T-helper 1 cell treated with Interleukin-12 subunit alpha and Interleukin-12 subunit beta and Interleukin-4 antibody, amounts not matched to agents 30 μg/mL and 1 μg/mL, for 36 hours (primary cell): Measurements from ENCODE around the gene KRTCAP2.
A peak's percentile ranks its signal among the peaks of the same experiment; 100 is the strongest.

Source experiments
- H3K27ac Mint-ChIP-seq: one replicate; pipeline ENCODE4 v1.8.0; 2021; ENCODE audit warnings: mild to moderate bottlenecking, mixed read lengths
- H3K27me3 Mint-ChIP-seq: one replicate; pipeline ENCODE4 v1.8.0; 2021; ENCODE audit warnings: low read depth, mixed read lengths
- H3K36me3 Mint-ChIP-seq: one replicate; pipeline ENCODE4 v1.8.0; 2021; ENCODE audit warnings: low read depth, mixed read lengths
- H3K4me1 Mint-ChIP-seq: one replicate; pipeline ENCODE4 v1.8.0; 2021; ENCODE audit warnings: low read depth, mixed read lengths
- H3K4me3 Mint-ChIP-seq: one replicate; pipeline ENCODE4 v1.8.0; 2021; ENCODE audit warnings: mild to moderate bottlenecking, moderate library complexity, mixed read lengths
- H3K9me3 Mint-ChIP-seq: one replicate; pipeline ENCODE4 v1.8.0; 2021; ENCODE audit warnings: mixed read lengths

KRTCAP2 gene

GRCh38 chr1:155130272-155131006 lies 42.7 kb downstream of the KRTCAP2 start:
- peaks cover 45% of the 10 kb centered on the region for H3K27me3 Mint-ChIP-seq
- peaks cover 2% of the 10 kb centered on the region for H3K36me3 Mint-ChIP-seq
- H3K9me3 Mint-ChIP-seq, result no peaks in the 10 kb centered on the region
- H3K27ac Mint-ChIP-seq, result no peak overlapping the region
- H3K4me3 Mint-ChIP-seq, result no peak overlapping the region
- peaks cover 29% of the 10 kb centered on the region for H3K4me1 Mint-ChIP-seq

DNA sequence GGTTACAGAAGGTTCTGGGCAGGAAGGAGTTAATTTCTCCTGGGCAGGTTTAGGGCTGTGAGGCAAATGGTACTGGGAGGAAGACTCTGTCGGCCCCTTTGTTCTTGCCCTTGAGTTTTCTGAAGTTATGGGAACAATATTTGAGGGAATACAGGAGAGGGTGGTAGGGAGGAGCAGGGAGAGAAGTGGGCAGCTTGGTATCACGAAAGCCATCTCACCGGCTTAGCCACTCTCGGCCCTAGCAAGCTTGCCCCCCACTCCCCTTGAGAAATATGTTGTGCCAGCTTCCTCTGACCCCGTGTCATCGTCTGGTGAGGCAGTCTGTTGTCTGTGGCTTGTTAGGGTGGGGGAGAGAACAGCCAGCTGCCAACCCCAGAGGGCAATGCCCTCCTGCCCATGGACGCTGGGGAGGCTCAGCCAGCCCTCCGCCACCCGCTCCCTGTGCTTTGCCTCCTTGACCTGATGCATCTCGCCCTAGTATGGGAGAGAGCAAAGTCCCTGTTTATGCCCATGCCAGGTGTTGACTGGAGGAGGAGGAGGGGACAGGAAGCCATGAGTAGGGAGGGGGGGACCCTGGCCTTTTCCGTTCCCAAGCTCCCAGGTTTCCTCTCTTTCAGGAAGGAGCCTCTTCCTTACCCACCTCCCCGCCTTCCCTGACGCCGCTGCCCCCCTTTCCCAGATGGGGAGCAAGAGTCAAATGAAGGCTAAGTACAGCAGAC lies 44.2 kb downstream of the KRTCAP2 start:
- Mint-ChIP-seq H3K27ac (no peak overlapping the region), H3K4me3 (peak overlapping the region; percentile 65), H3K36me3 (peaks cover 2% of the 10 kb centered on the region), H3K27me3 (peaks cover 60% of the 10 kb centered on the region), H3K4me1 (peaks cover 20% of the 10 kb centered on the region), H3K9me3 (no peaks in the 10 kb centered on the region)

- Mint-ChIP-seq H3K9me3 (no peaks in the 10 kb centered on the region), H3K36me3 (peaks cover 2% of the 10 kb centered on the region), H3K4me1 (peaks cover 18% of the 10 kb centered on the region), H3K4me3 (peak overlapping the region; percentile 65), H3K27me3 (peaks cover 65% of the 10 kb centered on the region), H3K27ac (no peak overlapping the region)
These were observed 44.9 kb downstream of the KRTCAP2 start for GRCh38 chr1:155127967-155128754.

DNA sequence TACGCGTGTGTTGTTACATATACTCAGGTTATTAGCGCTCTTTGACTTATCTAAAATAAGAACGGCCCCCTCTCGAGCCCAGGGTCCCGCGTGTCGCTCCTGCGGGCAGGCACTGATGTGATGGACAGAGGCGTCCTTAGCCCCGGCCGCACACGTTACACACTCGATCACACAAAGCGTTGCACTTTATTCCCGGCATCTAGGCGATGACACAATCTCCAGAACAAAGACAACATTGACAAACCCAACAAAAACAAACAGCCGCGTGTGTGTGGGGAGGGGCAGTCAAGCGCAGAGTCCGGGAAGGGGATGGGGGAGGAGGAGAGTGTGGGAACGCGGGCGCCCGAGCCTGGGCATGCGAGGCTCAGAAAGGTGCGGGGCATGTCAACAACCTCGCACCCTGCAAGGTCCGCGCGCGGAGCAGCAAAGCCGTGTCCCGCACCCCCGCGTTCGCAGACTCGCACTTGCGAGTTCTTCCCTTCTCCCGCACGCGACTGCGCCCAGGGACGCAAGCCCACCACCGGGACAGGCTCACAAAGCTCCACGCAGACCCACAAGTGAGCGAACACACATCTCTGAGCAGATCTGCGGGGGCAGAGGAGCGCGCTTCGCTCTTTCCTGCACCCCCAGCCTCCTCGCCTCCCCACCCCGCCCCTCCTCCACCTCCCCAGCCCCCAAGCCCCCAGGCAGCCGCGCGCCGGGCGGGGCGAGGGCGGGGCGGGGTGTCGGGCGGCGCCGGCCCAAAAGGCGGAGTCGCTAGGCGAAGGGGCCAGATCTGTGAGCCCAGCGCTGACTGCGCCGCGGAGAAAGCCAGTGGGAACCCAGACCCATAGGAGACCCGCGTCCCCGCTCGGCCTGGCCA lies 45.8 kb downstream of the KRTCAP2 start, which contains the start of gene EFNA1:
Gene EFNA1, plus strand, starts transcription at position 772 of the 862 bp plus-strand sequence. CDS start 102 bp downstream, outside the sequence.
- no peaks in the 10 kb centered on the region for H3K9me3 Mint-ChIP-seq
- H3K36me3 Mint-ChIP-seq, result peaks cover 2% of the 10 kb centered on the region
- H3K27ac Mint-ChIP-seq, result no peak within 1 kb of the TSS
- H3K4me3 Mint-ChIP-seq, result peak within 1 kb of the TSS; percentile 70
- H3K4me1 Mint-ChIP-seq, result peaks cover 18% of the 10 kb centered on the region
- H3K27me3 Mint-ChIP-seq, result peaks cover 65% of the 10 kb centered on the region

GRCh38 chr1:155126556-155127104 lies 46.5 kb downstream of the KRTCAP2 start:
- no peaks in the 10 kb centered on the region for H3K9me3 Mint-ChIP-seq
- peaks cover 2% of the 10 kb centered on the region for H3K36me3 Mint-ChIP-seq
- H3K4me3 Mint-ChIP-seq, result peak overlapping the region; percentile 70
- H3K4me1 Mint-ChIP-seq, result peaks cover 18% of the 10 kb centered on the region
- no peak overlapping the region for H3K27ac Mint-ChIP-seq
- H3K27me3 Mint-ChIP-seq, result peaks cover 65% of the 10 kb centered on the region

DNA sequence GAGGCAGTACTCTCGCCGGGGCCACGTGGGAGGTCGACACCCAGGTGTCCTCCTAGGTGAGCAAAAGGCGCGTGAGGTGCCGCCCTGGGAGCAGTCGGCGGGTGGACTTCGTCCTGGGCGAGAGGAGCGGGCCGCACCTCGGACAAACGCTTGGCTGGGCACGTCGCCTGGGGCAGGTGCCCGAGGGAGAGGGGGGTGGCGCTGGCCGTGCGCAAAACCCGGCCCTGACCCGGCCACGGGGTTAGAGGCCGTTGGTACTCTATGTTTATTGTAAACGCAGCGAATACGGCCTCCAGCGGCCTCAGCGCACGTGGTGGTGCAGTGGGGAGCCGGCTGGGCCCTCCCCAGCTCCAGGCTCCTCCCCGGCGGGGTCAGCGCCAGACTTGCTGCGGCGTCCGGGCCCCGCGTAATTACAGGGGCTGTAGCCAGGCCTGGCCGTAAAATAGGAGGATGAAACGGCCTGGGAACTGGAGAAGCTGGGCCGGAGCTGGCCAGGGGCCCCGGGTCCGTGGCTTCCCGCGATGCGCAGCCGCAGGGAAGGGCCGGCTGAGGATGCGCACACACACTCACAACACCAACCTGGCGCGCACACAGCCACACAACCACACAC lies 47.1 kb downstream of the KRTCAP2 start:
- Mint-ChIP-seq H3K27ac (no peak overlapping the region), H3K4me3 (peak overlapping the region; percentile 14), H3K27me3 (peaks cover 70% of the 10 kb centered on the region), H3K36me3 (peaks cover 2% of the 10 kb centered on the region), H3K9me3 (no peaks in the 10 kb centered on the region), H3K4me1 (peaks cover 18% of the 10 kb centered on the region)

GRCh38 chr1:155125511-155125945 lies 47.6 kb downstream of the KRTCAP2 start:
- Mint-ChIP-seq H3K9me3 (no peaks in the 10 kb centered on the region), H3K36me3 (peaks cover 2% of the 10 kb centered on the region), H3K27ac (no peak overlapping the region), H3K27me3 (peaks cover 67% of the 10 kb centered on the region), H3K4me1 (peaks cover 18% of the 10 kb centered on the region), H3K4me3 (no peak overlapping the region)

DNA sequence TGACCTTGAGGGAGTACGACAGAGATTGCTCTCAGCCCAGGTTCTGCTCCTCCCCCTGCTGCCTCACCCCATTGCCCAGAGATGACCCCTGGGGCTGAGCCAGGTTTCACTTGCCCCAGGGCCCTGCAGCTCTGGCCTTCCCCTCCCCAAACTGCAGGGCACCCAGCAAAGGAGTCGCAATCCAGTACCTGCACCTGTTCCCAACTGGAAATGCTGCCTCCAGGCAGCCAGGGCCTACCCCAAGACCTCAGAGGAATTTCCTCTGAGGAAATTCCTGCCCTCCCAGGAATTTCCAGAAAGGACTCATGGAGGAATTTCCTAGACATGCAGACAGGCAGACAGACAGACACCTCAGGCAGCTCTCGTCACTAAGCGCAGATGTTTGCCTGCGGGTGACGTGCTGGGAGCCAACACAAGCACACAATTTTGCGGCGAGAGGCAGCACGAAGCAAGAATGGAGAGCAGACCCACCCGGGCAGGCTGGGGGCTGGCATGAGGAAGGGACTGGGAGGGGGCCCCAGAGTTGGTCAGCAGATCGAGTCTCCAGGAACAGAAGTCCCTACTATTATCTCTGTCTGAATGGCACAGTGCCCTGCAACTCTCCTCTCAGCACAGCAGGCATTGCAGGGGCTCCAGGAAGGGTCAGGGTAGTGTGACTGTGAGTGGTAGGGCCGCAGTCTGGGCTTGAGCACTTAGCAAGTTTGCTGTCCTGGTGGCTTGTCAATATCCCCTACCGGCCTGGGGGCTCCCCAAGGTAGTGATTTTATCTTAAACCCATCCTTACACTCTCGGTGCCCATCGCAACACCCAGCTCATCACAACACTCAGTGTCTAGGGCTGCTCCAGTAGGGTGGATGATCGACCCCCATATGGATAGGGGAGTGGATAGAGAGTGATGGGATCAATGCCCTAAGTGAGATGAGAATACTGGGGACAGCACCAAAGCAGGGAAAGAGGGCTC lies 48.3 kb downstream of the KRTCAP2 start:
- H3K4me3 Mint-ChIP-seq, result no peak overlapping the region
- H3K36me3 Mint-ChIP-seq, result peaks cover 2% of the 10 kb centered on the region
- peaks cover 67% of the 10 kb centered on the region for H3K27me3 Mint-ChIP-seq
- H3K27ac Mint-ChIP-seq, result no peak overlapping the region
- peaks cover 18% of the 10 kb centered on the region for H3K4me1 Mint-ChIP-seq
- H3K9me3 Mint-ChIP-seq, result no peaks in the 10 kb centered on the region

GRCh38 chr1:155123801-155124200 lies 49.3 kb downstream of the KRTCAP2 start:
- Mint-ChIP-seq H3K4me3 (no peak overlapping the region), H3K27me3 (peaks cover 58% of the 10 kb centered on the region), H3K4me1 (peaks cover 17% of the 10 kb centered on the region), H3K9me3 (no peaks in the 10 kb centered on the region), H3K27ac (no peak overlapping the region), H3K36me3 (peaks cover 2% of the 10 kb centered on the region)

DNA sequence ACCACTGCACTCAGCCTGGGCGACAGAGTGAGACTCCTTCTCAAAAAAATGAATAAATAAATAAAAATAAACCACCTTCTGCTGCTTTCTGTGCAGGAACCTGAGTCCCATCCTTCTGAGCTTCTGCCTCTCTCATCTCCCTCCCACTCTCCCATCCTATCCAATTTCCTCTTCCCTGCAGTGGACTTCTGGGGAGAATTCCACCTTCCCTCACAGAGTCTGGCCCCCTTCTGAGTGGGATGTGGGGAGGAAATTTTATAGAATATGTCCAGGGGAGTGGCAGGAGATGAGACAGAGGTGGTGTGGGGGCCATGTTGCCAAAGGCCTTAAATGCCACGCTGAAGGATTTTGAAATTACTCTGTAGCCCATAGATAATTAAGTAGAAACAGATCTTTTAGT lies 50.8 kb downstream of the KRTCAP2 start:
- Mint-ChIP-seq H3K4me1 (peaks cover 6% of the 10 kb centered on the region), H3K27me3 (peaks cover 51% of the 10 kb centered on the region), H3K9me3 (no peaks in the 10 kb centered on the region), H3K27ac (no peak overlapping the region), H3K36me3 (peaks cover 2% of the 10 kb centered on the region), H3K4me3 (no peak overlapping the region)

- no peak overlapping the region for H3K27ac Mint-ChIP-seq
- H3K4me1 Mint-ChIP-seq, result no peaks in the 10 kb centered on the region
- peaks cover 42% of the 10 kb centered on the region for H3K27me3 Mint-ChIP-seq
- H3K36me3 Mint-ChIP-seq, result no peaks in the 10 kb centered on the region
- H3K4me3 Mint-ChIP-seq, result no peak overlapping the region
- H3K9me3 Mint-ChIP-seq, result no peaks in the 10 kb centered on the region
These were observed 51.9 kb downstream of the KRTCAP2 start for GRCh38 chr1:155121249-155121648.

DNA sequence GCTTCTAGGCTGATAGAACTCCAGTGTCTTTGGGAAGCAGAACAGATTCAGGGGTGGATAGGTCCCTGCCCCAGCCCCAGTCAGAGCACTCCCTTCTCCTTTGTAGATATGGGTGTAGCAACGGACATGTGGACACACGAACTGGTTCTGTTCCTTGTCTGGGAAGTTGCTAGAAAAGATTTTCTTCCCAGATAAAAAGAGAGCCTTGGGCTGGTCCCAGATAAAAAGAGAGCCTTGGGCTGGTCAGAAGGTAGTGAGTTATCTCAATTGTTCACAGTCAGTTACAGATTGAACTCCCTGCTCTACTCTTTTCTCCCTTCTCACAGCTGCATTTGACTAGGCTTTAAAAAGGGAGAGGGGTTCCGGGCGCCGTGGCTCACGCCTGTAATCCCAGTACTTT lies 52.9 kb downstream of the KRTCAP2 start:
- Mint-ChIP-seq H3K4me3 (no peak overlapping the region), H3K27me3 (peaks cover 38% of the 10 kb centered on the region), H3K9me3 (no peaks in the 10 kb centered on the region), H3K36me3 (no peaks in the 10 kb centered on the region), H3K27ac (no peak overlapping the region), H3K4me1 (no peaks in the 10 kb centered on the region)
